H1 (cell line): ENCODE results near the gene VAMP4. TPM values are rescaled to one million over a fixed set of nuclear protein-coding genes. Genes with fewer than 3 reads are reported as not detected.
"Not testable (repeated sequence)": the region's sequence is repeated elsewhere in the genome, so short reads cannot be mapped to it uniquely, and the experiment has no call there.

ENCODE experiments used
- CTCF ChIA-PET: fragments of 300-600 bp; sonication (Branson Sonifier 250); formaldehyde crosslinking; loops from one replicate; lab custom pipeline; 2021; ENCODE audit not compliant: partially characterized antibody; lab: Charles Lee
- POLR2A ChIA-PET: fragments of 300-600 bp; sonication (Branson Sonifier 250); formaldehyde crosslinking; loops from one replicate; lab custom pipeline; 2021; ENCODE audit warnings: inconsistent platforms; ENCODE audit not compliant: partially characterized antibody; lab: Charles Lee
- DNase-seq, 2 experiments: peaks; one replicate each; pipeline versions ENCODE4 v3.0.0 to v3.0.0-alpha.2; 2010 to 2022; ENCODE audit warnings: low spot score in 2 of 2, low read depth in 1 of 2, mixed read lengths in 1 of 2
- FAIRE-seq: peaks from 2 replicates; lab custom pipeline; 2011; peaks lifted over from hg19 to GRCh38; lab: Jason Lieb, UNC
- H2AFZ ChIP-seq: 2 replicates; pipeline ENCODE4 v1.8.1; 2012; ENCODE audit warnings: low read length, inconsistent platforms
- H2AK5ac ChIP-seq: 2 replicates; pipeline ENCODE4 v1.6.1; 2013; ENCODE audit warnings: low read depth, low read length
- H2BK120ac ChIP-seq: replicated peaks from 2 replicates; pipeline ENCODE3; 2013; ENCODE audit warnings: low read depth, low read length, inconsistent platforms
- H2BK12ac ChIP-seq: 2 replicates; pipeline ENCODE4 v1.6.1; 2013; ENCODE audit warnings: low read depth, low read length
- H2BK15ac ChIP-seq: 2 replicates; pipeline ENCODE4 v1.6.1; 2013; ENCODE audit warnings: low read length
- H2BK20ac ChIP-seq: 2 replicates; pipeline ENCODE4 v1.6.1; 2013; ENCODE audit warnings: low read length
- H2BK5ac ChIP-seq: 2 replicates; pipeline ENCODE4 v1.6.1; 2013; ENCODE audit warnings: low read depth, low read length
- H3K14ac ChIP-seq: 2 replicates; pipeline ENCODE4 v1.6.1; 2013; ENCODE audit warnings: inconsistent platforms; ENCODE audit not compliant: insufficient read length
- H3K18ac ChIP-seq: 2 replicates; pipeline ENCODE4 v1.6.1; 2013; ENCODE audit warnings: low read length; ENCODE audit errors: extremely low read depth
- H3K23ac ChIP-seq: 2 replicates; pipeline ENCODE4 v1.6.1; 2013; ENCODE audit warnings: inconsistent platforms; ENCODE audit not compliant: insufficient read length
- H3K23me2 ChIP-seq: 2 replicates; pipeline ENCODE4 v1.6.1; 2013; ENCODE audit warnings: low read depth, low read length
- H3K27ac ChIP-seq: 2 replicates; pipeline ENCODE4 v1.6.1; 2011; ENCODE audit warnings: low read depth, low read length, inconsistent platforms
- H3K27me3 ChIP-seq, 4 experiments: replicated peaks in 1 of 4; 1 replicate in 1 of 4; 2 replicates in 3 of 4; pipeline versions ENCODE4 v1.6.1 to v1.8.1; 2011 to 2013; ENCODE audit warnings: low read length in 3 of 4, mild to moderate bottlenecking in 3 of 4, inconsistent platforms in 2 of 4, mixed read lengths in 2 of 4, moderate library complexity in 1 of 4; ENCODE audit not compliant: control insufficient read depth in 3 of 4, insufficient read depth in 3 of 4; ENCODE audit errors: extremely low read depth in 1 of 4
- H3K36me3 ChIP-seq, 4 experiments: 2 replicates each; pipeline versions ENCODE4 v1.6.1 to v1.8.1; 2011 to 2013; ENCODE audit warnings: mild to moderate bottlenecking in 4 of 4, low read length in 3 of 4, moderate library complexity in 2 of 4, control low read depth in 1 of 4, inconsistent platforms in 1 of 4; ENCODE audit not compliant: insufficient read depth in 4 of 4, control insufficient read depth in 2 of 4
- H3K4ac ChIP-seq: replicated peaks from 2 replicates; pipeline ENCODE3; 2013; ENCODE audit warnings: low read length, low read depth, mixed read lengths, inconsistent platforms; ENCODE audit not compliant: insufficient read length
- H3K4me1 ChIP-seq, 4 experiments: replicated peaks in 1 of 4; 1 replicate in 1 of 4; 2 replicates in 3 of 4; pipeline versions ENCODE4 v1.6.1 to v1.8.1; 2011 to 2013; ENCODE audit warnings: low read length in 3 of 4, inconsistent platforms in 2 of 4, mixed read lengths in 1 of 4; ENCODE audit not compliant: insufficient read depth in 4 of 4, control insufficient read depth in 3 of 4
- H3K4me2 ChIP-seq, 2 experiments: 2 replicates each; pipeline versions ENCODE4 v1.6.1 to v1.8.1; 2011 to 2013; ENCODE audit warnings: low read depth in 2 of 2, low read length in 2 of 2, control low read depth in 1 of 2, inconsistent platforms in 1 of 2, mild to moderate bottlenecking in 1 of 2; ENCODE audit not compliant: insufficient read depth in 1 of 2
- H3K4me3 ChIP-seq, 4 experiments: fragments of 200-600, 300-600 bp in 1 of 4; sonication (generic), shearing (Covaris generic), sonication (Bioruptor Twin) in 1 of 4; 2 replicates each; pipeline versions ENCODE4 v1.5.1 to v1.8.1; 2011 to 2016; ENCODE audit warnings: low read length in 4 of 4, low read depth in 3 of 4, control low read depth in 2 of 4, inconsistent platforms in 2 of 4, mild to moderate bottlenecking in 2 of 4, mixed read lengths in 1 of 4, moderate library complexity in 1 of 4; ENCODE audit not compliant: insufficient read depth in 2 of 4; ENCODE audit errors: extremely low read depth in 1 of 4
- H3K56ac ChIP-seq: replicated peaks from 2 replicates; pipeline ENCODE3; 2013; ENCODE audit warnings: low read depth, mild to moderate bottlenecking, mixed read lengths, low read length, inconsistent platforms; ENCODE audit not compliant: insufficient read length
- H3K79me1 ChIP-seq: 2 replicates; pipeline ENCODE4 v1.6.1; 2013; ENCODE audit warnings: low read depth, low read length, control low read depth
- H3K79me2 ChIP-seq, 2 experiments: 2 replicates each; pipeline versions ENCODE4 v1.6.1 to v1.8.1; 2012 to 2013; ENCODE audit warnings: low read length in 2 of 2, mild to moderate bottlenecking in 2 of 2, inconsistent platforms in 1 of 2; ENCODE audit not compliant: insufficient read depth in 2 of 2, control insufficient read depth in 1 of 2
- H3K9ac ChIP-seq, 4 experiments: replicated peaks in 1 of 4; 1 replicate in 1 of 4; 2 replicates in 3 of 4; pipeline versions ENCODE4 v1.6.1 to v1.8.1; 2011 to 2013; ENCODE audit warnings: low read depth in 3 of 4, low read length in 3 of 4, control low read depth in 2 of 4, mild to moderate bottlenecking in 2 of 4, moderate library complexity in 2 of 4, inconsistent platforms in 1 of 4; ENCODE audit errors: extremely low read depth in 1 of 4
- H3K9me3 ChIP-seq, 2 experiments: 2 replicates each; pipeline versions ENCODE4 v1.6.1 to v1.8.1; 2012 to 2013; ENCODE audit warnings: mild to moderate bottlenecking in 2 of 2, moderate library complexity in 2 of 2, control low read depth in 1 of 2, inconsistent platforms in 1 of 2, low read depth in 1 of 2, low read length in 1 of 2, mixed read lengths in 1 of 2; ENCODE audit not compliant: insufficient read depth in 2 of 2
- H4K20me1 ChIP-seq, 2 experiments: replicated peaks in 1 of 2; 2 replicates each; pipeline versions ENCODE3 to v1.8.1; 2011 to 2013; ENCODE audit warnings: inconsistent platforms in 2 of 2, low read length in 2 of 2, mild to moderate bottlenecking in 1 of 2; ENCODE audit not compliant: insufficient read depth in 2 of 2, control insufficient read depth in 1 of 2
- H4K5ac ChIP-seq: 2 replicates; pipeline ENCODE4 v1.6.1; 2013; ENCODE audit warnings: low read length, low read depth, mixed read lengths, inconsistent platforms; ENCODE audit not compliant: insufficient read length
- H4K8ac ChIP-seq: 2 replicates; pipeline ENCODE4 v1.8.0; 2013; ENCODE audit warnings: mild to moderate bottlenecking, moderate library complexity, low read length, inconsistent platforms; ENCODE audit not compliant: insufficient read depth; ENCODE audit errors: extremely low read depth
- H4K91ac ChIP-seq: replicated peaks from 2 replicates; pipeline ENCODE3; 2013; ENCODE audit warnings: low read length, mixed read lengths, inconsistent platforms; ENCODE audit not compliant: insufficient read length
- EP300 ChIP-seq, 2 experiments: IDR thresholded peaks; 1 replicate in 1 of 2; 2 replicates in 1 of 2; pipeline ENCODE4 v1.6.1; 2011 to 2012; ENCODE audit warnings: low read depth in 2 of 2, low read length in 2 of 2, mild to moderate bottlenecking in 2 of 2, borderline replicate concordance in 1 of 2, inconsistent platforms in 1 of 2, moderate library complexity in 1 of 2
- WGBS, 2 experiments: shearing (Covaris generic) in 1 of 2; methylation state at CpG; one replicate each; pipeline versions ENCODE4 v1.1.6 to v1.1.7; 2013 to 2015; ENCODE audit warnings: low lambda C conversion rate in 2 of 2, mixed read lengths in 2 of 2, inconsistent platforms in 1 of 2, low coverage in 1 of 2, missing lambda C conversion rate in 1 of 2; ENCODE audit not compliant: insufficient replicate concordance in 2 of 2, insufficient coverage in 1 of 2, insufficient read length in 1 of 2; ENCODE audit errors: extremely low coverage in 1 of 2, missing lambda C conversion rate in 1 of 2; 5-methylcytosine and 5-hydroxymethylcytosine counted together
- polyA plus RNA-seq, 7 experiments: library from polyadenylated mRNA; depleted of rRNA in 3 of 7; stranded (reverse) in 5 of 7; unstranded in 2 of 7; fragments of >200 nt in 5 of 7; fragments of 200-250 nt in 2 of 7; gene quantifications; 1 replicate in 5 of 7; 2 replicates in 1 of 7; 4 replicates in 1 of 7; pipeline versions ENCODE4 v1.2.1 to v1.2.3, GENCODE V29; 2011 to 2013; ENCODE audit warnings: missing spikeins in 2 of 7, mixed read lengths in 2 of 7
- total RNA-seq: library from RNA; stranded (reverse); fragmentation: NEBNext Ultra II Directional; extraction: Animal tissue kit (Norgen Biotek cat#: 25700); gene quantifications from 2 replicates; pipeline ENCODE4 v1.2.1, GENCODE V29; 2021

The VAMP4 gene
- total and polyA plus RNA-seq, 2 of the 8 experiments (the other 6 are each of a cell fraction or from before 2014, with no cell fraction given), result 1.6 to 13.9 TPM

- CTCF ChIA-PET, H3K14ac ChIP-seq, H3K9me3 ChIP-seq, H2BK12ac ChIP-seq, H3K4me1 ChIP-seq, H3K56ac ChIP-seq, H4K8ac ChIP-seq, H2BK15ac ChIP-seq, H4K5ac ChIP-seq, H3K18ac ChIP-seq, H4K20me1 ChIP-seq, FAIRE-seq, H2AFZ ChIP-seq, H3K79me1 ChIP-seq, H3K4me2 ChIP-seq, H3K27ac ChIP-seq, H3K4ac ChIP-seq, H3K79me2 ChIP-seq, DNase-seq, H3K9ac ChIP-seq, H3K4me3 ChIP-seq, H4K91ac ChIP-seq, H3K36me3 ChIP-seq, H2BK20ac ChIP-seq, H3K27me3 ChIP-seq, H3K23ac ChIP-seq, H2BK5ac ChIP-seq, POLR2A ChIA-PET, H2AK5ac ChIP-seq, H3K23me2 ChIP-seq: not testable (repeated sequence)
- WGBS, 2 experiments, result 97% methylated on average over 4 of the region's 4 CpGs; no CpG with 5 or more reads in 1 of the 2 experiments
- peak in 1 of 2 experiments; percentile 90; a peak in 1 of 3 replicates for TF ChIP-seq EP300 (IDR thresholded peaks at IDR 0.05; ENCODE audit: borderline replicate concordance in 1 of 2, low read depth in 2 of 2, low read length in 2 of 2)
- TF ChIP-seq, all 59 proteins: peak for 1; not testable (repeated sequence) for 58
- H2BK120ac ChIP-seq, result not testable (repeated sequence)
These were observed 18.7 kb downstream of the VAMP4 start for GRCh38 chr1:171723180-171723579.
